Breast epithelium (tissue), 4 donors: ENCODE results near the gene FBLN1. TPM values are rescaled to one million over a fixed set of nuclear protein-coding genes. Genes with fewer than 3 reads are reported as not detected.
"Not testable (repeated sequence)": the region's sequence is repeated elsewhere in the genome, so short reads cannot be mapped to it uniquely, and the experiment has no call there.

ENCODE experiments used
- DNase-seq, 2 donors: peaks; one replicate each; pipeline ENCODE4 v3.0.0-alpha.2; 2019; ENCODE audit warnings: low spot score in 2 of 2
- H3K27ac ChIP-seq, 2 donors: fragments of 200-600 bp; sonication (generic) in 1 of 2; one replicate each; pipeline ENCODE4 v1.5.1; 2016 to 2019; ENCODE audit warnings: mild to moderate bottlenecking in 1 of 2
- H3K27me3 ChIP-seq, 2 donors: fragments of 200-600 bp; sonication (generic) in 1 of 2; one replicate each; pipeline versions ENCODE4 v1.5.1 to v1.6.0; 2017 to 2019; ENCODE audit warnings: control low read depth in 1 of 2, mild to moderate bottlenecking in 1 of 2
- H3K36me3 ChIP-seq: fragments of 200-600 bp; one replicate; pipeline ENCODE4 v1.5.1; 2019
- H3K4me1 ChIP-seq, 2 donors: fragments of 200-600 bp; sonication (generic); one replicate each; pipeline ENCODE4 v1.5.1; 2016 to 2019; ENCODE audit warnings: control low read depth in 1 of 2
- H3K4me3 ChIP-seq, 3 donors: fragments of 200-600 bp; sonication (generic); 1 replicate in 2 of 3; 2 replicates in 1 of 3; pipeline ENCODE4 v1.5.1; 2016 to 2019; ENCODE audit warnings: mild to moderate bottlenecking in 3 of 3, moderate library complexity in 2 of 3
- H3K9me3 ChIP-seq, 2 donors: fragments of 200-600 bp; sonication (generic) in 1 of 2; one replicate each; pipeline ENCODE4 v1.5.1; 2016 to 2019; ENCODE audit warnings: control low read depth in 1 of 2
- CTCF ChIP-seq, 3 donors: fragments of 450-650 bp; IDR thresholded peaks; one replicate each; pipeline ENCODE4 v1.5.1; 2016 to 2017; ENCODE audit warnings: antibody characterized with exemption in 3 of 3, mild to moderate bottlenecking in 3 of 3, moderate library complexity in 3 of 3
- POLR2A ChIP-seq: fragments of 450-650 bp; IDR thresholded peaks from one replicate; pipeline ENCODE4 v1.6.1; 2016; ENCODE audit warnings: antibody characterized with exemption, mild to moderate bottlenecking, moderate library complexity
- POLR2AphosphoS5 ChIP-seq, 3 donors: sonication (generic); formaldehyde crosslinking; IDR thresholded peaks; one replicate each; pipeline ENCODE4 v1.6.1; 2017; ENCODE audit warnings: antibody characterized with exemption in 3 of 3
- intact Hi-C: fragments of 100-400 bp; cut with DNase I; formaldehyde crosslinking; loops from one replicate; pipeline ENCODE4 v1.15.1; 2023; ENCODE audit warnings: low total_unique reads
- total RNA-seq, 3 donors: library from RNA; depleted of rRNA; stranded (reverse); fragments of >200 nt; gene quantifications; one replicate each; pipeline ENCODE4 v1.1.0, GENCODE V29; 2016

FBLN1 gene
- total RNA-seq, 3 donors from 2014 or later, result 115 to 293 (median 267) TPM

GRCh38 chr22:45586651-45587405 is 84.1 kb downstream of the FBLN1 start:
- Histone ChIP-seq H3K27me3 (no peaks in the 10 kb centered on the region), H3K4me3 (no peak overlapping the region), H3K36me3 (no peaks in the 10 kb centered on the region), H3K27ac (no peak overlapping the region), H3K4me1 (no peaks in the 10 kb centered on the region), H3K9me3 (no peaks in the 10 kb centered on the region)
- DNase-seq, result no peak
- intact Hi-C loops, result loop anchor here (10.0 kb wide), 1 partner anchor 278 kb away; no protein-coding TSS in a partner anchor
- TF ChIP-seq POLR2AphosphoS5 (IDR thresholded peaks at IDR 0.05), result no peak
- TF ChIP-seq POLR2A, result no peak
- no peak for TF ChIP-seq CTCF (IDR thresholded peaks at IDR 0.05)

GRCh38 chr22:45587638-45588505 is 85.2 kb downstream of the FBLN1 start:
- intact Hi-C loops, result loop anchor here (10.0 kb wide), 1 partner anchor 277 kb away; no protein-coding TSS in a partner anchor
- H3K27me3 ChIP-seq, result no peaks in the 10 kb centered on the region
- TF ChIP-seq POLR2A (no peak), CTCF (IDR thresholded peaks at IDR 0.05) (no peak), POLR2AphosphoS5 (IDR thresholded peaks at IDR 0.05) (no peak)
- no peaks in the 10 kb centered on the region for H3K9me3 ChIP-seq
- no peak overlapping the region for H3K27ac ChIP-seq
- H3K4me3 ChIP-seq, result peak overlapping the region in 1 of 3 donors; percentile 19
- H3K36me3 ChIP-seq, result no peaks in the 10 kb centered on the region
- H3K4me1 ChIP-seq, result no peaks in the 10 kb centered on the region
- no peak for DNase-seq

- TF ChIP-seq POLR2A (no peak), POLR2AphosphoS5 (IDR thresholded peaks at IDR 0.05) (no peak), CTCF (IDR thresholded peaks at IDR 0.05) (no peak)
- H3K4me3 ChIP-seq, result no peak overlapping the region
- H3K27me3 ChIP-seq, result no peaks in the 10 kb centered on the region
- no peaks in the 10 kb centered on the region for H3K4me1 ChIP-seq
- no peak for DNase-seq
- H3K36me3 ChIP-seq, result no peaks in the 10 kb centered on the region
- H3K9me3 ChIP-seq, result no peaks in the 10 kb centered on the region
- intact Hi-C loops, result loop anchor here (10.0 kb wide), 1 partner anchor 275 kb away; no protein-coding TSS in a partner anchor
- H3K27ac ChIP-seq, result no peak overlapping the region
Measured at GRCh38 chr22:45589556-45589955, 86.9 kb downstream of the FBLN1 start.

- TF ChIP-seq CTCF (IDR thresholded peaks at IDR 0.05) (no peak), POLR2AphosphoS5 (IDR thresholded peaks at IDR 0.05) (no peak), POLR2A (no peak)
- no peak overlapping the region for H3K4me3 ChIP-seq
- no peak overlapping the region for H3K27ac ChIP-seq
- no peak for DNase-seq
- H3K4me1 ChIP-seq, result no peaks in the 10 kb centered on the region
- H3K36me3 ChIP-seq, result no peaks in the 10 kb centered on the region
- intact Hi-C loops, result no loop called here
- H3K9me3 ChIP-seq, result no peaks in the 10 kb centered on the region
- H3K27me3 ChIP-seq, result no peaks in the 10 kb centered on the region
Measured at GRCh38 chr22:45590262-45590661, 87.6 kb downstream of the FBLN1 start.

GRCh38 chr22:45591633-45592213 is 89.0 kb downstream of the FBLN1 start:
- H3K27me3 ChIP-seq, H3K27ac ChIP-seq, H3K9me3 ChIP-seq, H3K36me3 ChIP-seq, H3K4me1 ChIP-seq, intact Hi-C loops, DNase-seq, H3K4me3 ChIP-seq: not testable (repeated sequence)
